Gastrocnemius medialis (tissue), 4 donors: ENCODE measurements around the gene IGSF21.

ENCODE experiments used
- CTCF ChIP-seq, 5 experiments: fragments of 450-650 bp in 3 of 5; fragments of 200-600 bp in 2 of 5; sonication (generic) in 2 of 5; IDR thresholded peaks in 4 of 5; conservative IDR thresholded peaks in 1 of 5; 1 replicate in 4 of 5; 2 replicates in 1 of 5; pipeline ENCODE4 v1.5.1; 2016 to 2019; ENCODE audit warnings: antibody characterized with exemption in 5 of 5, mild to moderate bottlenecking in 3 of 5, moderate library complexity in 3 of 5
- POLR2A ChIP-seq, 2 donors: fragments of 450-650 bp; IDR thresholded peaks; one replicate each; pipeline ENCODE4 v1.6.1; 2017; ENCODE audit warnings: antibody characterized with exemption in 2 of 2, mild to moderate bottlenecking in 2 of 2, moderate library complexity in 2 of 2

GRCh38 chr1:18064534-18064933, 43.1 kb upstream of the IGSF21 start:
- no peak for TF ChIP-seq CTCF (IDR thresholded peaks at IDR 0.05 in 4 of 5, conservative IDR thresholded peaks at IDR 0.05 in 1 of 5)
- no peak for TF ChIP-seq POLR2A (IDR thresholded peaks at IDR 0.05)
